Activated CD4-positive, alpha-beta T cell treated with anti-CD3 and anti-CD28 coated beads for 48 hours (primary cell): Measurements from ENCODE around the gene POLR2L.

Source experiments
- DNase-seq: peaks from one replicate; pipeline ENCODE4 v3.0.0-alpha.2; 2020

Gene POLR2L

DNA sequence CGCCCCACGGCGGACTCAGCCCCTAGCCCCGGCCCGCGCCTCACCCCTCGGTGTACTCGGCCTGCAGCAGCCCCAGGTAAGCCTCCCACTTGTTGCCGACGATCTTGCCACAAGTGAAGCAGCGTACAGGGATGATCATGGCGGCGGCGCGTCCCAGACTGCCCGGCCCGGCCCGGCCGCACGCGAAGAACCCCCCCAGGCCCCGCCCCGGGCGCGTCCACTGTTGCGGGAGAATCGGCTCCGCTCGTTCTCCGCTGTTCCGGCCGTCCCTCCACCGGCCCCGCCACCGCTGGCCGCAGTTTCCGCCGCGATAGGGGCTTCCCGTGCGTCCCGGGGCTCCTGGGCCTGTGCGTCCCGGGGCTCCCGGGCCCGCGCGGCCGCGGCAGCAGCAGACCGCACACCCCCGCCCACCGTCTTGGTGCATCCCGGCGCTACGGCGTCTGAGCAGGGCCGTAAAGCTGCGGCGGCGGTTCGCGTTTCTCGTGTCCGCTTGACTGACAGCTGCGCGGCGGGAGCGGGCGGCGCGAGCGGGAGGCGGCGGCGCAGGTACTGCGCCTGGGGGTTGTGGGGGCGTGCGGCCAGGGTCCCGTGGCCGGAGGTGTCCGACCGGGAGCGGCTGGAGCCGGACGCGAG lies at the start of gene POLR2L, which contains the start of gene TSPAN4:
POLR2L (minus strand) TSS at position 160 of the 633 bp plus-strand sequence; CDS start at position 139, 21 bp downstream.
TSPAN4 (plus strand) TSS at position 483 of the 633 bp plus-strand sequence. CDS start 7,453 bp downstream, outside the sequence.
- DNase-seq, result peak; percentile 93

DNA sequence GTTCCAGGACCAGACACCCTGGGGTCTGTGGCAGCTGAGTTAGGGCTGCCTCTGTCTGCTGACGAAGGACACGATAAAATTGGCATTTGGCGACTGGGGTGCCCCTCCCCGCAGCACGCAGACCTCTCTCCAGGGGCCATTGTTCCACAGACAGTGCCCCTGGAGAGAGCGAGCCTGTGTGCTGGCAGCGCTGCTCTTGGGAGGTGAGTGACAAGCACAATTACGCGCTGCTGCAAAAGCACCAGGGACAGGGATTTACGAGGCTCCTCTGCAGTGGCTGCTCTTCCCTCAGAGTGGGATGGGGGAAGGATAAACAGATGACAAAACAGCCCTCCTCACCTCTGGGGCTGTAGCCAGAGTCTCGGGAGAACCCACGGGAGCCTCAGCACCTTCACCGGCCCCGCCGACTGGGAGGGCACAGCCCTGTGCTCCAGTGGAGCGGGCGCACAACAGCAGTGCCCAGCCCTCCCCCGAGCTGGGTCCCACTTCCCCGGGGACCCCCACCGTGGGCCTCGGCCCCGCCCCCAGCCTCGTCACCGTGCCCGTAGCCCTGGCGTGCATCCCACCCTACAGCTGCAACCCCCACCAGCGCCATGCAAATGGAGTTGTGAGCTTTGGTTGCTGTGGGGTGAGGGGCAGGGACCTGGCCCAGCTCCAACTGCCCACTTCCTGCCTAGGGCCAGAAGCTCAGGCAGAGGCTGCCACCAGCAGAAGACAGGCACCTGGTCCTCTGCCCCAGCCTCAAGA lies 48.6 kb upstream of the POLR2L start:
- no peak for DNase-seq

DNA sequence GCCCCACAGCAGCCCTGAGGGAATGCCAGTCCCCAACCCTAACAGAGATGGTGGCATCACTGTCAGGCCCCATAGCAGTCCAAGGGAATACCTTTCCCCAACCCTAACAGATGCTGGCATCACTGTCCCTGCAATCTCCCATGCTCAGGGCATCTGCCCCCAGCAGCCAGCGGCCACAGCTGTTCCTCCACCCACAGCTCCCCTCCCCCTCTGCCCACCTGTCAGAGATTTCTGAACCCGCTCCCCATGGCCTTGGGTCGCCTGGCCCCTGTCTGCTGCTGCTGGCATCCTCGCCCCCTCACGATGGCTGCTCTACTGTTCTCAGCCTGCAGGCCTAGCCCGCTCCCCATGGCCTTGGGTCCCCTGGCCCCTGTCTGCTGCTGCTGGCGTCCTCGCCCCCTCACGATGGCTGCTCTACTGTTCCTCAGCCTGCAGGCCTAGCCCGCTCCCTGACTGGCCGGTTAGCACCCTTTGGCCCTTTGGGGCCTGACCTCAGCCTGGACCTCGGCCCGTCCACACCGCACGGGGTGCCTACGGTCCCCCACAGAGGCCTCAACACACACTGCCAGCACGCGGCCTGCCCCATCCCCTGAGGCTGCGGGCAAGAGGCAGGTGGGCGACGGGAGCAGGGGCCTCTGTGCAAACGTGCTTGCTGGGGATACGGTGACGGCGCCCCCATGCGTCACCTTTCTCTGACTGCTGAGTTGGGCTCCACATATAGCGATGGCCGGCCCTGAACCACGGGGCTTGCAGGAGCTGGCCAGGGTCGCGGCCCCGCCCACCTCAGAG lies 47.6 kb upstream of the POLR2L start:
- no peak for DNase-seq

DNA sequence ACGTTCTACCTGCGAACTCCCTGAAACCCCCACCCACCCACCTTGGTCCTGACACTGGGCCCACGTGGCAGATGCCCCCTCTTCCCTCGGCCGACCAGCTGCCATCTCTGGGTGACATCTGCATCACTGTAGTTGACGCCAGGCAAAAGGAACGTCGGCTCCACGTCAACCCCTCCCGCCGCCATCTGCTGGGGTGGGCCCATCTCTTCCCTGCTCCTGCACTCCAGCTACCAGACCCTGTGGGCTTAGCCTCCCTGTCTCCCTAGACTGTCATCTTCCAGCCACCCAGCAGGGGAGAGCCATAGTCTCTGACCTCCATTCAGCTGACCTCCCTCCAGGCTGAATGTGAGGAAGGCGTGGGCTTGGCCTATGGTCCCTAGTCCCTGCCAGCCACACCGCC lies 46.9 kb upstream of the POLR2L start:
- DNase-seq, result no peak

DNA sequence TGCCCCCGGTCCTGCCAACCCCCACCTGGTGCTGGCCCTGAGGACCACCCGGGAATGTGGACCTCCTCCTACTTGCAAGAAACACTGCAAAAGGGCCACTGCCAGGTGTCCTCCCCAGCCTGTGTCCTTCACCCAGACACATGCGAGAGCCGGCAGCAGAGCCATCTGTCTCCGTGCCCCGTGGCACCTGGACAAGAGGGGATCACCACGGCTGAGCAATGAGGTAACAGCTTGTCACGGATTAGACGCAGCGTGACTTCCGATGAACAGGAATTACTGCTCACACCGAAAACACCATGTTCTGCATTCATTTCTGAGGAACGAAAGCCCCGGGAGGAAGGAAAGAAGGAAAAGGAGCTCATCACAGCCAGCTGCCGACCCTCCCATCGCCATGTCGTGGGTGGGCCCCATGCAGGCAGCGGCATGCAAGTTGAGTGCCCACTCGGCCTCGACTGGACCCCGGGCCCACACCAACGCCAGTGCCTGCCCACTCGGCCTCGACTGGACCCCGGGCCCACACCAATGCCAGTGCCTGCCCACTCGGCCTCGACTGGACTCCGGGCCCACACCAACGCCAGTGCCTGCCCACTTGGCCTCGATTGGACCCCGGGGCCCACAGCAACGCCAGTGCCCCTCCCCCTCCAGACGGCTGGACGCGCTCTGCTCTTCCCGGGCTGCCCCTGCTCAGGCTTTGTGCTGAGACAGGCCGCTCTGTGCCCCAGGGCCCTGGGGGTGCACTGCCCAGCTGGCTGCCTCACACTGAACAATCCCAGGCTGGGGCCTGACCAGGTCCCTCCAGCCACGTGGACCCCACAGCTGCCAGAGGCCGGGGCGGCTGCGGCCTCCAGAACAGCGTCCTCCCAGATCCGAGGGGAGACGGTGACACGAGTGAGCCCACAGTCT lies 46.2 kb upstream of the POLR2L start:
- no peak for DNase-seq

DNA sequence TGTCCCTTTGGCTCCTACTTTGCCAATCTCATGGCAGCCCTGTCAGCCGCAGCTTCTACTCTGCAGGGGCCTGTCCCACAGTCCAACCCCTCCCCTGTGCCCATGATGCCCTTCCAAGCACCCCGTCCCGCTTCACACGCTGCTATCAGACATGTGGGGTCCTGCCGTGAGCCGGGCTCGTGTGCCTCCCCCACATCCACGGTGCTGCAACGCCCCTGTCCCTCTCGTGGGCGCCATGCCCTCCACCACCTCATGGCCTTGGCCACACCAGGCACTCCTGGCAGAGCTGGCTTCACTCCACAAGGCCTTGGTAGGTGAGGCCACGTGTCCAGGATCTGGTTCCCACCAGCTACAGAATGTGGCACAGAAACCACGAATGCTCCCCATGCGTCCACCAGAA lies 45.3 kb upstream of the POLR2L start:
- DNase-seq, result no peak

DNA sequence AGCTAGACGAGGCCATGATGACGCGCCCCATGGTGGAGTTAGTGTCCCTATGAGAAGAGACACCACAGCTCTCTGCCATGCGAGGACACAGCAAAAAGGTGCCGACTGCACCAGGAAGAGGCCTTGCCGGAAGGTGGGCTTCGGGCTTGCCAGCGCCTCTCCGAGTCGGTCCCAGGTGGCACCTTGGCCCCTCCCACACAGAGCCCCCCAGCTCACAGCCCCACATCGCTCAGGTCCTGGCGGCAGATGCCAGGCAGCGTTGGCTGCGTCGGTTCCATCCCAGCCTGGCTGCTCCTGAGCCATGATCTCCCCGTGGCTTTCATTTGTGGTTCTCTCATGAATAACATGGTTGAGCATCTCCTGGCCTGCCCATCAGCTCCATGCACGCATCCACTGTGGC lies 44.2 kb upstream of the POLR2L start:
- DNase-seq, result no peak

DNA sequence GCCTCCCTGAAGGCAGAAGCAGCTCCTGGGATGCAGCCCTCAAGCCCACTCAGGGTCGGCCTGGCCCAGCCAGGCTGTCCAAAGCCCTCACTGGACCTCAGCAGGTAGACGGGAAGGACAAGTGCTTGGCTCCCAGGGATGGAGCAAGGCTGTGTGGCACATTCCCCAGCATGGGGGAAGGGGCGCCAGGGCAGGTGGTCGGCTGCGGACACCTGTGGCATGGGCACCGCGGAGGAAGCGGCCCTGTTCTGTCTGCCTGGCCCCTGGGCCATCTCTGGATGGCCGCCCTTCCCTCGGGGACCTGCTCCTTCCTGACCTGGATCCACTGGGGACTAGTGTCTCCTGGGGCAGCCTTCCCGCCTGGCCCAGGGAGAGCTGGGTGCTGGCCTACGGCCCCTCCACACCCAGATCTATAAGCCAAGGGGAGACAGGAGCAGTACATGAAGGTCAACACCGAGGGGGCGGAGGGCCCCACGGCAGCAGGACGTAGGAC lies 42.3 kb upstream of the POLR2L start:
- DNase-seq, result no peak

DNA sequence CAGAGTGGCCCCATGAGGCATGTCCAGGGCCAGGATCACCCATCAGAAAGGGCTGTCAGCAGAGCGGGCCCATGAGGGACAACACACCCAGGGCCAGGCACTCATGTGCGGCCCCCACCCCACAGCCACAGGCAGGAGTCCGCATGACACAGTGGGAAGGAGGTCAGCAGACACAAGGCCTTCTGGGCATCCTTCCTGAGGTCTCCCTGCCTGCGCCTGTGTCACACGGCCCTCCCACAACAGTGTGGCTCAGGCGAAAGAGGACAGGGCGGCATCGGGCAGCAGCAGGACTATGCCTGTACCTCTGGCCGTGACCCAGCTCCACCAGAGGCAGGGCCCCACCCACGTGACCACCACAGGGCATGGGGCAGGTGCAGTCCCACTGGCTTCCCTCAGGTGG lies 41.2 kb upstream of the POLR2L start:
- no peak for DNase-seq

DNA sequence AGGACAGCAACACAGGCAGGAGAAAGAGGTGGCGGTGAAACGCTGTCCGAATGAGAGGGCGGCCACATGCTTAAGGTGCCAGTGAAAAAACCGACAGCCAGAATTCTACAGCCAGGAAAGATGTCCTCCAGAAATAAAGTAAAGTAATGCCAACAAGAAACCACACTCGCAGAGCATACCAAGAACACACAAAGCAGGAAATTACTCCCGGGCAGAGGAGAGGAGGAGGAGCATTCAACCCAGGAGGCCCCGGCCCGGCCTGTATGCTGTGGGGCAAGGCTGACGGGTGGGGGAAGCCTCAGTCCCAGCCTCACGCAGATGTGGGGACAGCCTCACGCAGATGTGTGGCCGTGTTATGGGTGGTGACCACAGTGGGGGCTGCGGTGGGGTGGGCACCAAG lies 40.3 kb upstream of the POLR2L start:
- DNase-seq, result no peak

DNA sequence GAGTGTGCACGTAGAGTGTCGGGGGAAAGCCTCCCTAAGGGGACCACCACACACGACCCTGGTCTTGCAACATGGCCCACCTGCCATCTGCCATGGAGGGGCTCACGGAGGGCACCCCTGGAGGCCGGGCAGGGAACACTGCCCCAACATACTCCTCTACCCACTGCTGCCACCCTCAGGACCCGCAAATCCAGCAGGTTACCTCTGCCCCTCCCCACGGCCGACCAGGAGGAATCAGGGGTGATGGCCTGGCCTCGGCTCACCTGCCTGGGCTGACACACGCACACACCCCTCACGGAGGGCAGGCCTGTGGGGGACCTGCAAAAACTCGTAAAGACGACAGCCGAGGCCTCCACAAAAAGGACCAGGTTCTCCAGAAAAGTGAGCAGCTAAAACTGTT lies 38.1 kb upstream of the POLR2L start:
- no peak for DNase-seq

DNA sequence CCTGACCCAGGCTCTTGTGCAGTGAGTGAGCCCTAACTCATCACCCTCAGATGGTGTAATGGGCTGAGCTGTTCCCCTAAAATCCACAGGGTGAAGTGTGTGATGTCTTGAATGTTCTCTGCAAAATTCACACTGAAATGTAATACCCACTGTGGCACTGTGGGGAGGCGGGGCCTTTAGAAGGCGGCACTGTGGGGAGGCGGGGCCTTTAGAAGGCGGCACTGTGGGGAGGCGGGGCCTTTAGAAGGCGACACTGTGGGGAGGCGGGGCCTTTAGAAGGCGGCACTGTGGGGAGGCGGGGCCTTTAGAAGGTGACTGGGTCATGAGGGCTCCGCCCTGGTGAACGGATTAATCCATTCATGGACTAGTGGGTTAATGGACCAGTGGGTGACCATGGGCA lies 35.2 kb upstream of the POLR2L start:
- DNase-seq, result peak; percentile 71

DNA sequence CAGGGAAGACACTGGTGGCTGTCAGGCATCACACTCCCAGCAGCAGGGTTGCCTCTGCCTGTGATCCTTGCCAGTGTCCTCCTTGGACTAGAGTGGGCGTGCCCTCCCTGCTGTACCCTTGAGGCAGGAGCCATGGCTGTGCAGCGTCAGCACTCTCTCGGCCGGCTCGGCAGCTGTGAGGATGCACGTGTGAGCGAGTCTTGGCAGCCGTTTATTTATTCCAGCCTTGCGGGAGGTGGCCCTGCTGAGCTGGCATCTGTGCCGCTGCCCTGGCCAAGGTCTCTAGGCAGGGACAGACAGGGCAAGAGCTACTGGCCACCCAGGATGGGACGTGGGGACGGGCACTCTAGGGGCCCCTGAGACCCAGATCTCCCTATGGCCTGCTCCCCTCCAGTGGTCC lies 34.2 kb upstream of the POLR2L start:
- no peak for DNase-seq

DNA sequence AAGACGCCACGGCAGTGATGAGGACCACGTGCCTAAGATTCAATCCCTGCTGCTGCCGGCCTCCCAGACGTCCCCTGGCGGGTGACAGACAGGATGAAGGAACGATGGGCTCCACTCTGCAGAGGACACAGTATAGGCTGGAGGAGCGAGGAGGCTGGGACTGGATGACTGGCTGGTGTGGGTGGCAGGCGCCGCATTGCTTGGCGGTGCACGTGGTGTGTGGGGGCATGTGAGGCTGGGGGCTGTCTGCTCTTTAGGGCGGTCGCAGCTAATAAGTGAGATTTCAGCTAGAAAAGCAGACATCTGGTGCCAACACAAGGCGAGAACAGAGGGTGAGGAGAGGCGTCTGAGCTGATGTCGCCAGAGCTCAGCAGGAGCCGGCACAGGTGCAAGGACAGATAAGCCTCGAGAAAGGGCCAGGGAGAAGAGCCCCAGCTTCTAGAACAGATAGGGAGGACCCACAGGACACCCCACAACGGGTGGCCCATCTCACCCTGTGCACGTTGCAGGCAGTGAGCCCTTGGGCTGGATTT lies 33.5 kb upstream of the POLR2L start:
- no peak for DNase-seq

DNA sequence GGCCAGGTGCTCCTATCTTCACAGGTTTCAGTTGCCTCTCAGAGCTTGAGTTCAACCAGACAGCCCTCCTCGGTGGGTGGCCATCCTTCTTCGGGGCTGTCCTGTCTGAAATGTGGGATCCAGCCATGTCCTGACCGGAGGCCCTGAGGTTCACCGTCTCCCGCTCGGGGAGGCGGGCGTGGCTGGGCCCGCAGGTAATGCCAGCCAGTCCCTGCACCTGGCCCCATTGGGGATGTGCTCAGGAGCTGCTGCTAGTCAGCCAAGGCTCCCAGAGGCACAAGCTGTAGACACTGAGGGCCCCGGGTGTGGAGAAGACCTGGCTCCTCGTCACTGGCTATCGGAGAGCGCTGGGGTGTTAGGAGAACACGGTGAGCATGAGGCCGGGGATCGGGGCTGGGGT lies 32.9 kb upstream of the POLR2L start:
- DNase-seq, result no peak

DNA sequence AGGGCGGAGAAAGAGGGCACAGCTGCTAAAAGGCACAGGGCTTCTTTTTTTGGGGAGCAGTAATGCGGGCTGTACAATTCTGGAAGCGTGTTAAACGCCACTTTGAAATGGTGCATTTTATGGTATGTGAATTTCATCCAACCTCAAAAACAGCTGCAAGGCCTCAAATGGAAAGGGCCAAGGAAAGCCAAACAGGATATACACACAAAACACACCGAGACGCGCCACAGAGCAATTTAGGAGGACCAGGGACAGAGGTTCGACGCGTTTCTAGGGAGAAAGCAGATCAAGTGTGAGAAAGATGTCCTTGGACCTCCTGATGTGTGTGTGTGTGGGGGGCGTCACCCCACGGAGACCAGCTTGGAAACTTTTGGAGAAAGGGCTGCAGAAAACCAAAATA lies 31.4 kb upstream of the POLR2L start:
- DNase-seq, result no peak

DNA sequence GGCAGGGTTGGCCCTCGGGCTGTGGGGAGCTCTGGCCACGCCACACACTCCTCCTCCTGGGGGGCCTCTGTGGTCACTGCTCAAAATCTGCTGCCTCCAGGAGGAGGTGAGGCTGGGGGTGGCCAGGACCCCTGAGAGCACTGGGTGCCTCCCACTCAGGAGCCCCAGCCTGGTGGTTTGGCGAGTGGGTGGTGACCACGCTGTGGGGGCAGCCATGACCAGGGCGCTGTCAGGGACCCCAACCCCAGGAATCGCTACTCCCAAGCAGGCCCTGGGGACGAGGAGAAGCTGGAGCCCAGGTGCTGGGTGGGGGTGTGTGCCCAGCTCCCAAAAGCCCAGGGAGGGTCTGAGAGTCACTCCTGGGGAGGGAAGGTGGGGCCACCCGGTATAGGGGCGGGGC lies 30.5 kb upstream of the POLR2L start:
- DNase-seq, result no peak

DNA sequence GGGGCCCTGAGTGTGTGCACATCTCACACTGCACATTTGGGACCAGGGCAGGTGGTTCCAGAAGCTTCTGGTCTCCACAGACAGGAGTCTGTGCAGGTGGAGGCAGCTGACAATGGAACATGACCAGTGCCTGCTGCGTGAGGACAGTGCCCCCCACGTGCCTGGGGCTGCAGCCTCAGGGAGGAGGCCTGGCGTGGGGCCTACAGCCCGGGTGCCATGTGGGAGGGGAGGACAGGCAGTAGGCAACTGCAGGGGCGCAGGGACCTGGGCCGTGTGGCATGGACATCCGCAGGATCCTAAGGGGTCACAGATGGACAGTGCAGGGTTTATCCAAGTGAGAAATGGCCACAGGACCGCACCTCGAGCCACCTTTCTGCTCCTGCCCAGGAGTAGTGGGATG lies 29.1 kb upstream of the POLR2L start:
- DNase-seq, result no peak

DNA sequence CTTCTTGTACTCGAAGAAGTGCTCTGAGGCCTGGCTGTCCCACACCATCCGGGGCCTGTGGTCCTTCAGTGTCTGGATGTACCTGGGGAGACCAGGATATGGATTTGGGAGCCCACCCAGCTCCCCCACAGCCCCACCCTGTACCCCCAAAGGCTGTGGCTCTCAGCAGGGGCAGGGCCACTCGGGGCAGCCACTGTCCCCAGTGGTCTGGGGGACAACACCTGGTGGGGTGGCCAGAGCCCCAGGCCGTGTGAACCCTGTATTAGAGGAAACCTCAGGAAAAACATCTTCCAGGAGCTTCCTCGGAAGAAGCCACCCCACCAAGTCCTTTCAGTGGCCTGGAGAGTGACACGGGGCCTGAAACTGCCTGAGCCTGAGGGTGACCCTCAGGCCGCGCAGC lies 28.1 kb upstream of the POLR2L start:
- no peak for DNase-seq

DNA sequence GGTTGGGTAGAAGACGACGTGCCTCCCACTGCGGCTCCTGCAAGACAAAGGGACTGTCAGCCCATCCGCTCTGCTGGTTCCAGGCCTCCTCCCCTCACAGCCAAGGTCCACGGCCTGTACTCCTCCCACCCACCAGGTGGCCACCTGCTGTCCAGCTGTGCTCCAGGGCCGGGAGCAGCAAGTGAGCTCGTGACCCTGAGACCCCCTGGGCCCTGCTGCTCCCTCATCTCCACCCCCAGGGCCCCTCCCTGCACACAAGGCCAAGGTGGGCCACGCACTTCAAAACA lies 27.7 kb upstream of the POLR2L start:
- no peak for DNase-seq

DNA sequence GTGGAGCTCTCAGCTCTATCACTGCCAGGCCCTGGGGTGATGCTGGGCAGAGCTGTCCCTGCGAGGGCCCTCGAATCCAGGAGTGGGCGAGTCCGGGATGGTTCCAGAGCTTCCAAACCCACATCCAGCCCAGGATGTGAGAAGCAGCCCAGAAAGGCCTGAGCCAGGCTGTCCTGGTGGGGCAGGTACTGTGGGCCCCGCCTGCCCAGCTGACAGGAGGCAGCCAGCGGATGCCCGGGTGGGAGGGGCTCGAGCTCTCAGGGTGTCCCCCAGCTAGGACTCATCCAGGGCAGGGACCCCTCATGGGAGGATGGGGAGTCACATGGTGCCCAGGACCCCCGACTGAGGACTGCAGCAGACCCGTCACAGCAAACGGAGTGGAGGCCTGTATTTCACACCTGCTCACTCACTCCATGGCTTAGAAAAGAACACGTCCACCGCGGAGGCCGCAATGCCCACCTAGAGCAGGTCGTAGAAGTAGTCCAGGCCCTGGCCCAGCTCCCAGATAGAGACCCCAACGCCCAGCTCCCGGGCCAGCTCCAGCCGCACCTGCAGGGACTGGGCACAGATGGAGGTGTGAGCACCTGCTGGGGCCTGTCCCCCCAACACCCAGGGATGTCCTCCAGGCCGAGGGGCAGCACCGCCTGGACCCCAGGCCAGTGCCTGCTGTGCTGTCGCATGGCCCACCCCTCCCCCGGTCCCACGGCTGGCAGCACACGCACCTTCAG lies 27.2 kb upstream of the POLR2L start:
- no peak for DNase-seq

DNA sequence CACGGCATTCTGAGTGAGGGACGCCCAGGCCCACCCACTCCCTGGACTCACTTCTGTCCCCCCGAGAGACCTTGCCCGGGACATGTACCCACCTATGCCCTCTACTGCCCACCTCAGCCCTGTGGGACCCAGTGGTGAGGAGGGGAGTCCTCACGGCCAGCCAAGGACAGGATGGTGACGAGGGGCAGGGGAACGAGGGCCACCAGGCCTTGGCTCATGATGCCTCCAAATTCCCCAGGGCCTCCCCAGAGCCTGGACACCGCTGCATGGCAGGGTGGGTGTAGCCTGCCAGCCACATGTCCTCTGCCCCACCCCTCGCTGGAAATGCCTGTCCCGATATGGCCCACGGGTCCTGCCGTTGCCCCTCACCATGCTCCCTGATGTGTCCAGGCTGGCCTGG lies 26.5 kb upstream of the POLR2L start:
- DNase-seq, result no peak
